Suprapubic skin (tissue), 4 donors: ENCODE results near the gene PNMA1. TPM values are rescaled to one million over a fixed set of nuclear protein-coding genes. Genes with fewer than 3 reads are reported as not detected.

ENCODE experiments used
- DNase-seq, 2 donors: peaks; one replicate each; pipeline ENCODE4 v3.0.0-alpha.2; 2019; ENCODE audit warnings: low spot score in 2 of 2
- H3K27ac ChIP-seq: fragments of 200-600 bp; sonication (generic); one replicate; pipeline ENCODE4 v1.5.1; 2019
- H3K27me3 ChIP-seq: fragments of 200-600 bp; sonication (generic); one replicate; pipeline ENCODE4 v1.5.1; 2019
- H3K36me3 ChIP-seq: fragments of 200-600 bp; sonication (generic); one replicate; pipeline ENCODE4 v1.5.1; 2019
- H3K4me1 ChIP-seq: fragments of 200-600 bp; sonication (generic); one replicate; pipeline ENCODE4 v1.5.1; 2019
- H3K4me3 ChIP-seq: fragments of 200-600 bp; sonication (generic); one replicate; pipeline ENCODE4 v1.5.1; 2019; ENCODE audit warnings: mild to moderate bottlenecking
- H3K9me3 ChIP-seq: fragments of 200-600 bp; sonication (generic); one replicate; pipeline ENCODE4 v1.5.1; 2019
- EP300 ChIP-seq: sonication (generic); formaldehyde crosslinking; IDR thresholded peaks from one replicate; pipeline ENCODE4 v1.6.1; 2017; ENCODE audit warnings: antibody characterized with exemption
- POLR2A ChIP-seq, 2 donors: fragments of 450-650 bp; IDR thresholded peaks; one replicate each; pipeline ENCODE4 v1.6.1; 2017; ENCODE audit warnings: antibody characterized with exemption in 2 of 2, mild to moderate bottlenecking in 2 of 2, moderate library complexity in 2 of 2
- POLR2AphosphoS5 ChIP-seq, 3 donors: sonication (generic); formaldehyde crosslinking; IDR thresholded peaks; one replicate each; pipeline ENCODE4 v1.6.1; 2017; ENCODE audit warnings: antibody characterized with exemption in 3 of 3
- WGBS: methylation state at CpG from one replicate; pipeline ENCODE4 v1.1.5; 2018; 5-methylcytosine and 5-hydroxymethylcytosine counted together
- total RNA-seq, 4 donors: library from RNA; depleted of rRNA; stranded (reverse); fragments of >200 nt; gene quantifications; one replicate each; pipeline ENCODE4 v1.1.0, GENCODE V29; 2016
- TF ChIP-seq, protein P1 (sequence below), 2 donors: fragments of 200-600 bp in 1 of 2; fragments of 450-650 bp in 1 of 2; sonication (generic) in 1 of 2; IDR thresholded peaks; one replicate each; pipeline ENCODE4 v1.5.1; 2016 to 2019; ENCODE audit warnings: antibody characterized with exemption in 2 of 2, mild to moderate bottlenecking in 1 of 2, moderate library complexity in 1 of 2

Gene PNMA1
- total RNA-seq, 4 donors from 2014 or later: 5.2 to 9.8 (median 6.4) TPM

DNA sequence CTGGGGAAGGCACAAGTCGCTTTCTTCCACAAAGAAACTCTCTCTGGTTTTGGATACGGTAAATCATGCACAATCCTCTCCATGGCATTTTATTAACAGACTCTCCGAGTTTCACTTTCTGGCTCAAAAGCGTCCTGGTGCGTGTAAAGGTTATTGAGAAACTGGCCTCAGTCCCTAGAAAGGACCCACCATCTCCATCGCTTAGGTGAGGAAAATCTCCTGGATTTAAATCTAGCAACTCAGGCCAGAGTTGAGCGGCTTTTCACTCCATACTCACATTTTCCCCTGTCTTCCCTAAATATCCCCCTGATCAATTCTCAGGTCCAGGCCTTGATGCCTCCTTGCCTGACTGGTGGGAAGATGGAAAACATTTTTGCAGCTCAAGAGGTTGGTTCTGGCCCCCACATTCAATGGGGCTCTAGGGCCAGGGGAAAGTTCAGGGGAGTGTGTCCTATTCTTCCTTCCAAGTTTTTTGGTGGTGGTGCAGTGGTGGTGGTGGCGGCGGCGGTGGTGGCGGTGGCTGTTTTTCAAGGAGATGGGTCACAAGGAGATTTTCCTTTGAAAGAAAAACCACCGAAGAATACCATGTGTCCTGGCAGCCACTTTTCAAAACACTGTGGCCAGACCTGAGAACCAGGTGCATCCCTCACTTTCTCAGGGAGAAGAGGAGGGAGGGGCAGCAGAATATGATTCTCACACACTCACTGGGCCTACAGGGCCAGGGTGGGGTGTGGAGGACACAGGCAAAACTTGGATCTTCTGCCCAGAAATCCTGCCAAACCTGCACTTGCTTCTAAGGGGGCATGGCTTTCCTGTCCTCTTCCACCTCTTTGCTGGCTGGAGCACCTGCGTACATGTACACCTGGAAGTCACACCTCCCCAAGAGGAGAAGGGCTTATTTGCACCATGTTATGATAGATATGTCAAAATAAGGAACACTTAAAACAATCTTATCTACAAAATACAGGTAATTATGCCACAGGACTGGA is 46.7 kb upstream of the PNMA1 start:
- Histone ChIP-seq H3K4me1 (peaks cover 88% of the 10 kb centered on the region), H3K36me3 (no peaks in the 10 kb centered on the region), H3K9me3 (no peaks in the 10 kb centered on the region), H3K27me3 (no peaks in the 10 kb centered on the region), H3K27ac (peak overlapping the region; percentile 100), H3K4me3 (peak overlapping the region; percentile 97)
- DNase-seq: no peak
- TF ChIP-seq POLR2AphosphoS5 (IDR thresholded peaks at IDR 0.05) (no peak), POLR2A (IDR thresholded peaks at IDR 0.05) (no peak), EP300 (no peak)
- TF ChIP-seq, protein P1, sequence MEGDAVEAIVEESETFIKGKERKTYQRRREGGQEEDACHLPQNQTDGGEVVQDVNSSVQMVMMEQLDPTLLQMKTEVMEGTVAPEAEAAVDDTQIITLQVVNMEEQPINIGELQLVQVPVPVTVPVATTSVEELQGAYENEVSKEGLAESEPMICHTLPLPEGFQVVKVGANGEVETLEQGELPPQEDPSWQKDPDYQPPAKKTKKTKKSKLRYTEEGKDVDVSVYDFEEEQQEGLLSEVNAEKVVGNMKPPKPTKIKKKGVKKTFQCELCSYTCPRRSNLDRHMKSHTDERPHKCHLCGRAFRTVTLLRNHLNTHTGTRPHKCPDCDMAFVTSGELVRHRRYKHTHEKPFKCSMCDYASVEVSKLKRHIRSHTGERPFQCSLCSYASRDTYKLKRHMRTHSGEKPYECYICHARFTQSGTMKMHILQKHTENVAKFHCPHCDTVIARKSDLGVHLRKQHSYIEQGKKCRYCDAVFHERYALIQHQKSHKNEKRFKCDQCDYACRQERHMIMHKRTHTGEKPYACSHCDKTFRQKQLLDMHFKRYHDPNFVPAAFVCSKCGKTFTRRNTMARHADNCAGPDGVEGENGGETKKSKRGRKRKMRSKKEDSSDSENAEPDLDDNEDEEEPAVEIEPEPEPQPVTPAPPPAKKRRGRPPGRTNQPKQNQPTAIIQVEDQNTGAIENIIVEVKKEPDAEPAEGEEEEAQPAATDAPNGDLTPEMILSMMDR (IDR thresholded peaks at IDR 0.05): no peak
- 43% methylated on average over 13 of the region's 13 CpGs for WGBS

DNA sequence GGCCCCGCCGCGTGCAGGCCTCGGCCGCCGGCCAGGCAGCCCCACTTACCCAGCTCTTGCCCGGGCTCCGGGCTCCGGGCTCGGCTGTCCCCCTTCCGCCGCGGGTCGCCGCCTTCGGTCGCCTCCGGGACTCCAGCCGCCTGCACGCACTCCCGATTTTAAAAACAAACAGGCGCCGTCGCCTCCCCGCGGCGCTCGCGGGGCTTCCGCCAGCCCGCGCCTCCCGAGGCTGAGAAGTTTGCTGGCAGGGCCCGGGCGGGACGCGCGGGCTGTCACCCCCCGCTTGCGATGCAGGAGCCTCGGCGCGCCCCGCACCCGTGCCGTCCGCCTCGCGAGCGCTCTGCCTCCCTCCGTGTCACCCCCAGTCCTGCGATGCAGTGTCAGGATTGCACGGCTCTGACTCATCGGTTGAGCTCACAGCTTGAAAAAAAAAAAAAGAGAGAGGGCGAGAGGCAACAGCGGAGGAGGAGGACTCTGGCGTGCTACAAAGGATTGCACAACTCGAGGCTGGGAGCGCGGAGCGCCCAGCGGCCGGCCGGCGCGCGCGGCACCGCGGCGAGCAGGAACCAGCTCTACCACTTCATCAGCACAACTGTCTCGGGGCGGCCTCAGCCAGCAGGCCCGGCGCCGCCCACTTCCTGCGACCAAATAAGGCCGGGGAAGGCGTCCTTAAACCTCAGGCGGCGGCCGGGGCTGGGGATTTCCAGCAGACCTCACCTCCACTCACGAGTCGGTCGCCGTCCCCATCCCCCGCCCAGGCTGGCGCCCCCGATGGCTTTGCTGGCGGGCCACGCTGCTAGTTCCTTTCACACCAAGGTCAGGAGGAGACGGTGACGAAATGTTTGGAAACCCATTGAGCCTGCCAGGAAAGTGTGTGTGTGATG is 45.8 kb upstream of the PNMA1 start:
- peak; percentile 48 to 80 for TF ChIP-seq POLR2A (IDR thresholded peaks at IDR 0.05)
- peak in 2 of 3 donors; percentile 71 to 86 for TF ChIP-seq POLR2AphosphoS5 (IDR thresholded peaks at IDR 0.05)
- no peak for TF ChIP-seq EP300
- TF ChIP-seq, protein P1 (IDR thresholded peaks at IDR 0.05): peak in 1 of 2 donors; percentile 19
- peaks cover 88% of the 10 kb centered on the region for H3K4me1 ChIP-seq
- H3K4me3 ChIP-seq: peak overlapping the region; percentile 97
- WGBS: 1% methylated on average over 16 of the region's 93 CpGs
- no peaks in the 10 kb centered on the region for H3K36me3 ChIP-seq
- H3K9me3 ChIP-seq: no peaks in the 10 kb centered on the region
- DNase-seq: peak; percentile 97
- no peaks in the 10 kb centered on the region for H3K27me3 ChIP-seq
- H3K27ac ChIP-seq: peak overlapping the region; percentile 100

DNA sequence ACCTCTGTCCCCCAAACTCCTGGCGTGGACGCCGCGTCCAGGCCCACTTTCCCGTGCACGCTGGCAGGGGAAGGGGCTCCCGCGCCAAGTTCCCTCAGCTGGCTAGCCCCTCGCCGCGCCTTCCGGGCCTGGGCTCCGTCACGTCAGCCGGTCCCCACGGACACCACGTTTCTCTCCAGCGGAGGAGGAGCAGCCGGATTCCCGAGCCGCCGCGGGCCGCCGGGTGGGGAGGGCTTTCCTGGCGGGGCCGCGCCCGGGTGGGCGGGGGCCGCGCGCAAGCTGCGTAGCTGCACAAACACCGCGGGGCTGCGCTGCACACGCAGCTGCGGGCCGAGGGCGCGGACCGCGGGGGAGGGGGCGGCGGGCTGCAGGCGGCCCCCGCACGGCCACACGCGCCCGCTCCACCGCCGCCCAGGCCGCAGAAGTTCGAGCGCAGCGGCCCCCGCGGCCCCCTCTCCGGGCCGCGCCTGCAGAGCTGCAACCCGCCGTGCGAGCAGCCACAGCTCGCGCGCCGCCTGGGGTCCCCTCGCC is 45.1 kb upstream of the PNMA1 start:
- Histone ChIP-seq H3K4me3 (peak overlapping the region; percentile 97), H3K27me3 (no peaks in the 10 kb centered on the region), H3K27ac (peak overlapping the region; percentile 100), H3K36me3 (no peaks in the 10 kb centered on the region), H3K4me1 (peaks cover 88% of the 10 kb centered on the region), H3K9me3 (no peaks in the 10 kb centered on the region)
- DNase-seq: peak; percentile 89 to 91
- peak in 2 of 3 donors; percentile 8 to 32 for TF ChIP-seq POLR2AphosphoS5 (IDR thresholded peaks at IDR 0.05)
- no peak for TF ChIP-seq EP300
- TF ChIP-seq, protein P1 (IDR thresholded peaks at IDR 0.05): no peak
- no peak for TF ChIP-seq POLR2A (IDR thresholded peaks at IDR 0.05)
- no CpG with 5 or more reads among the region's 71 CpGs for WGBS

DNA sequence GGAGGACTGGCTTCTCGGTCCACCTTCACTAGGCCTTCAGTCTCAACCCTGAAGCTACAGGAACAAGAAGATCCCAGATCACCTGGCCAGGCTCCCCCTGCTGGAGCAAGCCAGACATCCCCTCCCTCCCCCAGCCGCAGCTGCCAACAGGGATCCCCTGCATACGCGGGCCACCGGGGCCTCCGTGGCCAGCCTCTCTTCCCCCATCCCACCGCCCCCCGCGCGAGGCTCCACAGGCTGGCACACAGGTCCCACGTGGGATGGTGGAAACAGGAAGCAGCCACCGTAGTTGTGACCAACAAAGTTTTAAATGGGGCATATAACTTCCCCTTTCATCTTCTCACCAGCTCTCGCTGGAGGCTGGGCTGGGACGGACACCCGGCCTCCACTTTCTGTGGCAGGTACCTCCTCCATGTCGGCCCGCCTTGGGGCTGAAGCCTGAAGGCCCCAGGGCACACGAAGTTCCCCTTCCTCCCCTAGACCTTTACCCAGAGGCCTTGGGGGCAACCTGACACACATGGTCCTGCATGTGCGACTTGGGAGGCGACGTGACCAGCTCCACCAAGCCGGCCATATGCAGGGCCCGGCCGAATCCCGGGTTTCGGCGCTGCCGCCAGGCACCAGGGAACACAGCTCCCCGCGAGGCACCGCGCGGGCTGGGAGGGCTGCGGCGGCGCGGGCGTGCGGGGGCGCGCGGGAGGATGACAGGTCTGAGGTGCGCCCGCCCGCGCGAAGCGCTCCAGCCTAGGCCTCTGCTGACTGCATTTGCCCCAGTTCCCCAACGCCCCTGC is 44.4 kb upstream of the PNMA1 start:
- Histone ChIP-seq H3K36me3 (no peaks in the 10 kb centered on the region), H3K4me3 (peak overlapping the region; percentile 97), H3K4me1 (peaks cover 88% of the 10 kb centered on the region), H3K9me3 (no peaks in the 10 kb centered on the region), H3K27me3 (no peaks in the 10 kb centered on the region), H3K27ac (peak overlapping the region; percentile 100)
- peak in 1 of 3 donors; percentile 9 for TF ChIP-seq POLR2AphosphoS5 (IDR thresholded peaks at IDR 0.05)
- TF ChIP-seq POLR2A (IDR thresholded peaks at IDR 0.05): no peak
- TF ChIP-seq, protein P1 (IDR thresholded peaks at IDR 0.05): peak; percentile 55
- TF ChIP-seq EP300: no peak
- WGBS: 0% methylated on average over 13 of the region's 49 CpGs
- peak in 1 of 2 donors; percentile 85 for DNase-seq
